AG10803 (cell line): Measurements from ENCODE around the gene SERPINI1.
A peak's percentile ranks its signal among the peaks of the same experiment; 100 is the strongest.

ENCODE experiments used
- DNase-seq: peaks from one replicate; pipeline ENCODE4 v3.0.0; 2010; ENCODE audit warnings: low read depth
- H3K4me3 ChIP-seq: 2 replicates; pipeline ENCODE4 v1.5.1; 2011; ENCODE audit warnings: mild to moderate bottlenecking, low read length, control low read depth
- TF ChIP-seq, protein P1 (sequence below): conservative IDR thresholded peaks from 2 replicates; pipeline ENCODE4 v1.5.1; 2011; ENCODE audit warnings: mild to moderate bottlenecking, low read length, control low read depth, inconsistent platforms

SERPINI1 gene

DNA sequence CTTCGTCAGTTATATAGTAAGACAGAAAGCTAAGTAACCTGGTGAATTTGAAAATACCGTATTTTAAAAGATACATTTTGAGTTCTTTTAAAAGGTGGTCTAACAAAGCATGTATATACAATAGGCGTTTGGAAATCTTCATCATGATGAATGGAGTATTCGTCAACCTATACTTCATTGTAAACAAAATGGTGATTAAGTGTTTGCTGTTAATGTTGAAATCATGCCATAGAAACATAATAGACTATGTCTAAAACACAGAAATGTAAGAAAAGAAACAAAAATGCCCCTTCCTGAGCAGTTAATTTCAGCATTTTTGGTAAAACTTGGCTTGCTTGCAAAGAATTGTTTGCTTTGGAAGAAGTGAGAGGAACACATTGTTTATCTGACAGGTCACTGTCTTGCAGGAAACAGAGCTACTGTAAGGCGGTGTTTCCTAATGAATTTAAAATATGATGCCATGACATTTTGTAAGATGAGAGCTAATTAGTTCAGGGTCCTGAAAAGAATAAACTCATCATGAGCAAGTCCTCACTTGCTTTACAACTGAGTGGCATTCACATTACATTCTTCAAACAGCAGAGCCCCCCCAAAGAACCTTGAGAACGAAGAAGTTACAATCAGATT lies 126.7 kb downstream of the SERPINI1 start:
- TF ChIP-seq, protein P1, sequence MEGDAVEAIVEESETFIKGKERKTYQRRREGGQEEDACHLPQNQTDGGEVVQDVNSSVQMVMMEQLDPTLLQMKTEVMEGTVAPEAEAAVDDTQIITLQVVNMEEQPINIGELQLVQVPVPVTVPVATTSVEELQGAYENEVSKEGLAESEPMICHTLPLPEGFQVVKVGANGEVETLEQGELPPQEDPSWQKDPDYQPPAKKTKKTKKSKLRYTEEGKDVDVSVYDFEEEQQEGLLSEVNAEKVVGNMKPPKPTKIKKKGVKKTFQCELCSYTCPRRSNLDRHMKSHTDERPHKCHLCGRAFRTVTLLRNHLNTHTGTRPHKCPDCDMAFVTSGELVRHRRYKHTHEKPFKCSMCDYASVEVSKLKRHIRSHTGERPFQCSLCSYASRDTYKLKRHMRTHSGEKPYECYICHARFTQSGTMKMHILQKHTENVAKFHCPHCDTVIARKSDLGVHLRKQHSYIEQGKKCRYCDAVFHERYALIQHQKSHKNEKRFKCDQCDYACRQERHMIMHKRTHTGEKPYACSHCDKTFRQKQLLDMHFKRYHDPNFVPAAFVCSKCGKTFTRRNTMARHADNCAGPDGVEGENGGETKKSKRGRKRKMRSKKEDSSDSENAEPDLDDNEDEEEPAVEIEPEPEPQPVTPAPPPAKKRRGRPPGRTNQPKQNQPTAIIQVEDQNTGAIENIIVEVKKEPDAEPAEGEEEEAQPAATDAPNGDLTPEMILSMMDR: no peak
- no peak overlapping the region for H3K4me3 ChIP-seq
- DNase-seq: no peak

DNA sequence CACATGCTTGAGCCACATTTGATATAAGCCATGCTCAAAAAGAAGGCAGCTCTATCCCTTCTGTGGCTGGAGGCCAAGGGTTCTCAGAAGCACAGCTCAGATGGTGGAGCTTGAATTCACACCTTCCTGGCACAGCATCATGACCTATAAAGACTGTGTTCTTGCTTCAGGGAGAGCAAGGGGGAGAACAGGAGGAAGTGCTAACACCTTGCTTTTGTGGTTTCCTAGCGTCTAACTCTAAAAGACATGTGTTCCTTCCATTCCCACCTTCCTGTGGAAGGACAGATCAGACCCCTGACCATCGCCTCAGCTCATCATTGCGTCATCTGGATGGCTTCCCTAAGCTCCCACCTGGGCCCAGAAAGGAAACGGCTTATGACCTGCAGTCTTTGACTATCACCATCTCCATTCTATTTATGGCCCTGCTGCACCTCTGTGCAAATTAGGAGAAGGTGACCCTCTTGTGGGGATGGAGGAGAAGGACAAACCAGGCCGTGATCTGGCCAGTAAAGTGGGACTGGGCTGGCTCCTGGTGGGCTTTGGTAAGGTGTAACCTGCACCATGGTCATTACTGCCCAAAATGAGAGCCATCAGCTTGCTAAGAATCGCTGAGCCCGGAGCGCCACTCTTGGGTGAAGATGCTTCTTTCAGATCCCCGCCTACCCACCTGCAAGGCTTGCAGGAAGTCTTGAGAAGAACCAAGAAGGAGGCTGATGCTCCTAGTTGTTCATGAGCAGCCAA lies 128.5 kb downstream of the SERPINI1 start:
- H3K4me3 ChIP-seq: no peak overlapping the region
- TF ChIP-seq, protein P1: no peak
- DNase-seq: no peak

DNA sequence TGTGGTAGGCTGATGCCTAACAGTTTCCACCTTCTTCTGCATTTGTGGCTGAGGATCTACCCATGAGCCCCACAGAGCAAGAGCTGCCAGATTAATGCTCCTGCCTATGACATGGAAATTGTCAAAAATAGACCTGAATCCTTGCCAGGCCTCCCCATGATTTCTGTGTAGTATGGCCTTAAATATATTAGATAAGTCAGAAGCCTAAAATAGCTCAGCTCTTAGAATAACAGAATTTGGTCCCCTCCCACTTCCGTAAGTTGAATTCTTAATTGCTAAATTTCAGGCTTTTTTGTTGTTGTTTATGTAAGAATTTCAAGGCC lies 129.0 kb downstream of the SERPINI1 start:
- H3K4me3 ChIP-seq: no peak overlapping the region
- DNase-seq: no peak
- TF ChIP-seq, protein P1: no peak

DNA sequence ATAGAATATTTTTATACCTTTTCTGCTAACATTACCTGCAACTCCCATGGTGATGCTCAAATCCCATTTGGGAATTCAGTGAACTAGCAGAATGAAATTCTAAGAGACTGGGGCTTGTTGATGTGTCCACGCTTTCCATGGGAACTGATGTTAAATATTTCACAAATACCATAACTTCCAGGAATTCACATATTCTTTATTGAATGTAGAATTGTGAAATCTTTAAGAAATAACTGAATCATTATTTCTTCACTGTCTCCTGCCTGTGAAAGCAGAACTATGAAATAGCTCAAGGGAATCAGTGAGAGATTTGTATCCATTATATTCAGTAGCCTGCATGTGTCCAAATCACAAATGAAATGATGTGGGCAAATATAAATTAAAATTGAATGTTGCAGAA lies 130.8 kb downstream of the SERPINI1 start:
- TF ChIP-seq, protein P1: no peak
- no peak overlapping the region for H3K4me3 ChIP-seq
- peak; percentile 8 for DNase-seq

DNA sequence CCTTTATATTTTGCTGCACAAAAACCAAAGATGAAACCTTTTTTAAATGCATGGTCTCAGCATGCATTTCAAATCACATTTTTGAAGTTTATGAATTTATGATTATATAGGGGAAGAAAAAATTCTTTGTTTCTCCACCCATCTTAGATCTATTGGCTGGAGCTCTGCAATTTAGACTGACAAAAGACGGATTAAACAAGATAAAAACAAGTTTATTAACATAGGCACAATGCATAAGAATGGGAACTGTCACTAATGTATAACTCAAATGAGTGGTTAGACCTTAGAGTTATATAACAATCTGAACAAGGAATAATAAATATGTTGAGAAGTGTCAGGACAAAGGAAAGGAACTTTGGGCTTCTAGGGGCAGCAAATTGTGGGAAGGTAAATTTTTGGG lies 132.5 kb downstream of the SERPINI1 start:
- TF ChIP-seq, protein P1: no peak
- DNase-seq: no peak
- no peak overlapping the region for H3K4me3 ChIP-seq

DNA sequence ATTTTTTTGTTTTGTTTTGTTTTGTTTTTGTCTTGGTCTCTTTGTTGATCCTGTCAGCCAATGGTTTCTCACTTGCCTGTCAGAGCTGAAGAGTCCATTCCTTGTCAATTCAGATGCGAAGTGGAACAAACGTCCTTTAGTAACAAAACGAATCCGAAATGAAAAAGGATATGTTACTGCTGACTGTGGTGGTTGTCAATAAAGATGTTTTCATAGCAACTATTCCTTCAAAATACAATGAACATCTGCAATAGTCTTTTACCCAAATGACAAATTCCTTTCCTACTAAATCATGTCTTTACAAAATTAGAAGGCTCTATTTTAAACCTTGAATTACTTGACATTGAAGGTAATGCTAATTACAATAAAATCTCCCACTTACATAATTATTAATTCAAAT lies 134.7 kb downstream of the SERPINI1 start:
- TF ChIP-seq, protein P1: no peak
- DNase-seq: no peak
- no peak overlapping the region for H3K4me3 ChIP-seq

DNA sequence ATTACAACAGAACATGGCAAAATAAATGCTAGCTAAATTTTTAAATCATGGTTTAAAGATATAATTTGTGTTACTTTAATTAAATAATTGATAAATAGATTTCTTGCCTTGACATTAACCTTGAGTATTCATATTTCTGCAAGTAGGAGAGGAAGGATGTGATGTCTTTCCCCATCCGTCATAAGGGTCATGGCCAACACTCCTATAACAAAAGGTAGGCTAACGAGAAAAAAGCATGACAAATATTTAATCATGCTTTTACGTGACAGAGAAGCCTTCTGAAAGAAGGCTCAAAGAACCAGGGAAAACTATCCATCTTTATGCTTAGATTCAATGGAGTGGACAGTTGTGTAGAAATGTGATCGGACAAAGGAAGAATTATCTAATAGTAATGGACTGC lies 135.2 kb downstream of the SERPINI1 start:
- DNase-seq: no peak
- TF ChIP-seq, protein P1: no peak

More for the DNA sequence above, 135.2 kb downstream of the SERPINI1 start:
- no peak overlapping the region for H3K4me3 ChIP-seq
